GM21367 (cell line): ENCODE data around the gene PDE2A.

Experiments used
- ATAC-seq: cut with Tn5 transposase; IDR thresholded peaks from one replicate; pipeline ENCODE4 v1.9.1; 2021; ENCODE audit not compliant: unreplicated experiment

PDE2A gene

GRCh38 chr11:72617080-72617762, 57.0 kb downstream of the PDE2A start:
- no peak for ATAC-seq

- ATAC-seq = no peak
Measured at GRCh38 chr11:72616655-72617054, 57.6 kb downstream of the PDE2A start.

GRCh38 chr11:72615329-72615728, 58.9 kb downstream of the PDE2A start:
- no peak for ATAC-seq

GRCh38 chr11:72614381-72614780, 59.8 kb downstream of the PDE2A start:
- ATAC-seq = no peak

- no peak for ATAC-seq
Measured at GRCh38 chr11:72613977-72614376, 60.2 kb downstream of the PDE2A start.

- no peak for ATAC-seq
Measured at GRCh38 chr11:72613450-72613849, 60.8 kb downstream of the PDE2A start.

- ATAC-seq = no peak
Measured at GRCh38 chr11:72609476-72609875, 64.7 kb downstream of the PDE2A start.

- no peak for ATAC-seq
Measured at GRCh38 chr11:72609045-72609444, 65.2 kb downstream of the PDE2A start.

GRCh38 chr11:72607496-72607895, 66.7 kb downstream of the PDE2A start:
- ATAC-seq = no peak

- ATAC-seq = no peak
Measured at GRCh38 chr11:72606748-72607468, 67.3 kb downstream of the PDE2A start.

- no peak for ATAC-seq
Measured at GRCh38 chr11:72605973-72606747, 68.1 kb downstream of the PDE2A start.

- ATAC-seq = no peak
Measured at GRCh38 chr11:72604256-72604655, 70.0 kb downstream of the PDE2A start.

GRCh38 chr11:72602250-72602904, 71.8 kb downstream of the PDE2A start:
- ATAC-seq = no peak

GRCh38 chr11:72600557-72600956, 73.7 kb downstream of the PDE2A start:
- no peak for ATAC-seq

- ATAC-seq = no peak
Measured at GRCh38 chr11:72599325-72600117, 74.7 kb downstream of the PDE2A start.

- ATAC-seq = no peak
Measured at GRCh38 chr11:72598906-72599305, 75.3 kb downstream of the PDE2A start.

- no peak for ATAC-seq
Measured at GRCh38 chr11:72598466-72598865, 75.8 kb downstream of the PDE2A start.

GRCh38 chr11:72597721-72598120, 76.5 kb downstream of the PDE2A start:
- ATAC-seq = no peak

GRCh38 chr11:72595292-72595684, 78.9 kb downstream of the PDE2A start:
- no peak for ATAC-seq

- no peak for ATAC-seq
Measured at GRCh38 chr11:72594493-72595291, 79.5 kb downstream of the PDE2A start.
